Osteoblast (primary cell): Measurements from ENCODE around the gene CYP2A13. TPM values are rescaled to one million over a fixed set of nuclear protein-coding genes. Genes with fewer than 3 reads are reported as not detected.
"Not testable (repeated sequence)": the region's sequence is repeated elsewhere in the genome, so short reads cannot be mapped to it uniquely, and the experiment has no call there.

Source experiments
- DNase-seq: peaks from one replicate; pipeline ENCODE4 v3.0.0; 2011; ENCODE audit warnings: low spot score, mixed read lengths; ENCODE audit not compliant: insufficient read length; ENCODE audit errors: missing footprints
- H2AFZ ChIP-seq: 2 replicates; pipeline ENCODE4 v1.6.0; 2011; ENCODE audit warnings: mild to moderate bottlenecking, low read length
- H3K27ac ChIP-seq: 2 replicates; pipeline ENCODE4 v1.5.1; 2011; ENCODE audit warnings: mild to moderate bottlenecking, low read depth, low read length, moderate library complexity
- H3K27me3 ChIP-seq: 2 replicates; pipeline ENCODE4 v1.6.0; 2012; ENCODE audit warnings: mild to moderate bottlenecking, control low read depth, inconsistent platforms, low read length, moderate library complexity; ENCODE audit not compliant: insufficient read depth
- H3K36me3 ChIP-seq: 2 replicates; pipeline ENCODE4 v1.5.1; 2011; ENCODE audit warnings: mild to moderate bottlenecking, low read length, control low read depth, moderate library complexity; ENCODE audit not compliant: insufficient read depth
- H3K4me1 ChIP-seq: 2 replicates; pipeline ENCODE4 v1.5.1; 2011; ENCODE audit warnings: mild to moderate bottlenecking, low read length, control low read depth, moderate library complexity; ENCODE audit not compliant: insufficient read depth
- H3K4me2 ChIP-seq: 2 replicates; pipeline ENCODE4 v1.6.0; 2011; ENCODE audit warnings: mild to moderate bottlenecking, low read length; ENCODE audit not compliant: insufficient read depth
- H3K4me3 ChIP-seq: fragments of 200-600 bp; sonication (generic); 3 replicates; pipeline ENCODE4 v1.5.1; 2012; ENCODE audit warnings: mild to moderate bottlenecking, low read length, inconsistent platforms; ENCODE audit not compliant: insufficient read depth
- H3K79me2 ChIP-seq: 2 replicates; pipeline ENCODE4 v1.6.0; 2012; ENCODE audit warnings: mild to moderate bottlenecking, low read length, control low read depth, inconsistent platforms; ENCODE audit not compliant: insufficient read depth
- H3K9me3 ChIP-seq: 2 replicates; pipeline ENCODE4 v1.5.1; 2011; ENCODE audit warnings: low read depth, low read length, control low read depth
- H4K20me1 ChIP-seq: 2 replicates; pipeline ENCODE4 v1.6.0; 2012; ENCODE audit warnings: mild to moderate bottlenecking, low read length, control low read depth; ENCODE audit not compliant: insufficient read depth
- total RNA-seq: library from RNA; depleted of rRNA; stranded (reverse); fragments of >200 nt; gene quantifications from 2 replicates; pipeline ENCODE4 v1.2.3, GENCODE V29; 2012
- TF ChIP-seq, protein P1 (sequence below): IDR thresholded peaks from 2 replicates; pipeline ENCODE4 v1.5.1; 2011; ENCODE audit warnings: mild to moderate bottlenecking, low read depth, low read length, moderate library complexity; ENCODE audit errors: extremely low read depth

The CYP2A13 gene
- total RNA-seq, 1 donor = not detected

DNA sequence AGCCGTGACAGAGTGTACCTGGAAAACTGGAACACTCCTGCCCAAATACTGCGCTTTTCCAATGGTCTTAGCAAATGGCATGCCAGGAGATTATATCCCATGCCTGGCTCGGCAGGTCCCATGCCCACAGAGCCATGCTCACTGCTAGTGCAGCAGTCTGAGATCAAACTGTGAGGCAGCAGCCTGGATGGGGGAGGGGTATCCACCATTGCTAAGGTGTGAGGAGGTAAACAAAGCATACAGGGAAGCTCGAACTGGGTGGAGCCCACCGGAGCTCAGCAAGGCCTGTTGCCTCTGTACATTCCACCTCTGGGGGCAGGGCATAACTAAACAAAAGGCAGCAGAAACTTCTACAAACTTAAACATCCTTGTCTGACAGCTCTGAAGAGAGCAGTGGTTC, 10.5 kb downstream of the CYP2A13 start:
- Histone ChIP-seq H3K79me2 (no peaks in the 10 kb centered on the region), H3K4me1 (no peaks in the 10 kb centered on the region), H4K20me1 (no peaks in the 10 kb centered on the region), H3K4me3 (no peak overlapping the region), H3K27me3 (no peaks in the 10 kb centered on the region), H3K27ac (no peak overlapping the region), H3K36me3 (no peaks in the 10 kb centered on the region), H3K4me2 (no peak overlapping the region), H3K9me3 (no peaks in the 10 kb centered on the region), H2AFZ (no peak overlapping the region)
- TF ChIP-seq, protein P1, sequence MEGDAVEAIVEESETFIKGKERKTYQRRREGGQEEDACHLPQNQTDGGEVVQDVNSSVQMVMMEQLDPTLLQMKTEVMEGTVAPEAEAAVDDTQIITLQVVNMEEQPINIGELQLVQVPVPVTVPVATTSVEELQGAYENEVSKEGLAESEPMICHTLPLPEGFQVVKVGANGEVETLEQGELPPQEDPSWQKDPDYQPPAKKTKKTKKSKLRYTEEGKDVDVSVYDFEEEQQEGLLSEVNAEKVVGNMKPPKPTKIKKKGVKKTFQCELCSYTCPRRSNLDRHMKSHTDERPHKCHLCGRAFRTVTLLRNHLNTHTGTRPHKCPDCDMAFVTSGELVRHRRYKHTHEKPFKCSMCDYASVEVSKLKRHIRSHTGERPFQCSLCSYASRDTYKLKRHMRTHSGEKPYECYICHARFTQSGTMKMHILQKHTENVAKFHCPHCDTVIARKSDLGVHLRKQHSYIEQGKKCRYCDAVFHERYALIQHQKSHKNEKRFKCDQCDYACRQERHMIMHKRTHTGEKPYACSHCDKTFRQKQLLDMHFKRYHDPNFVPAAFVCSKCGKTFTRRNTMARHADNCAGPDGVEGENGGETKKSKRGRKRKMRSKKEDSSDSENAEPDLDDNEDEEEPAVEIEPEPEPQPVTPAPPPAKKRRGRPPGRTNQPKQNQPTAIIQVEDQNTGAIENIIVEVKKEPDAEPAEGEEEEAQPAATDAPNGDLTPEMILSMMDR = no peak
- DNase-seq = no peak

DNA sequence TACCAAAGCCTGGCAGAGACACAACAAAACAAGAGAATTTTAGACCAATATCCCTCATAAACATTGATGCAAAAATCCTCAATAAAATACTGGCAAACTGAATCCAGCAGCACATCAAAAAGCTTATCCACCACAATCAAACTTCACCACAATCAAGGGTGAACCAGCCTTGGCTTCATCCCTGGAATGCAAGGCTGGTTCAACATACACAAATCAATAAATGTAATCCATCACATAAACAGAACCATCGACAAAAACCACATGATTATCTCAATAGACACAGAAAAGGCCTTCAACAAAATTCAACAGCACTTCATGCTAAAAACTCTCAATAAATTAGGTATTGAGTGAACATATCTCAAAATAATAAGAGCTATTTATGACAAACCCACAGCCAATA, 14.0 kb downstream of the CYP2A13 start:
- H3K79me2 ChIP-seq, H3K4me2 ChIP-seq, H3K4me1 ChIP-seq, H3K27ac ChIP-seq, H2AFZ ChIP-seq, H3K9me3 ChIP-seq, H3K27me3 ChIP-seq, H3K4me3 ChIP-seq, H3K36me3 ChIP-seq, H4K20me1 ChIP-seq, DNase-seq: not testable (repeated sequence)

DNA sequence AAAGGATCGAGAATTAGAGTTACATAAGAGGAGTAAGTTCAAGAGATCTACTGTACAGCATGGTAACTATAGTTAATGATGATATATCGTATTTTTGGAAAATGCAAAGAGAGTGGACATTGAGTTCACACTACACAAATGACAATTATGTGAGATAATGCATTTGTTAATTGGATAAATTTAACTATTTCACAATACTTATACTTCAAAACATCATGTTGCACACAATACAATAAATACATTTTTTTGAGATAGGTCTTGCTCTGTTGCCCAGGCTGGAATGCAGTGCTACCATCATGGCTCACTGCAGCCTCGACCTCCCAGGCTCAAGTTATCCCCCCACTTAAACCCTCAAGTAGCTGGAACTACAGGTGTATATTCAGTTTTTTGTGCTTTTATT, 17.9 kb downstream of the CYP2A13 start:
- DNase-seq = no peak
- no peak overlapping the region for H3K27ac ChIP-seq
- H3K27me3 ChIP-seq = no peaks in the 10 kb centered on the region
- no peak overlapping the region for H2AFZ ChIP-seq
- H4K20me1 ChIP-seq = no peaks in the 10 kb centered on the region
- no peaks in the 10 kb centered on the region for H3K9me3 ChIP-seq
- H3K4me3 ChIP-seq = no peak overlapping the region
- H3K36me3 ChIP-seq = no peaks in the 10 kb centered on the region
- H3K4me1 ChIP-seq = no peaks in the 10 kb centered on the region
- no peak overlapping the region for H3K4me2 ChIP-seq
- H3K79me2 ChIP-seq = no peaks in the 10 kb centered on the region
- TF ChIP-seq, protein P1 = no peak

DNA sequence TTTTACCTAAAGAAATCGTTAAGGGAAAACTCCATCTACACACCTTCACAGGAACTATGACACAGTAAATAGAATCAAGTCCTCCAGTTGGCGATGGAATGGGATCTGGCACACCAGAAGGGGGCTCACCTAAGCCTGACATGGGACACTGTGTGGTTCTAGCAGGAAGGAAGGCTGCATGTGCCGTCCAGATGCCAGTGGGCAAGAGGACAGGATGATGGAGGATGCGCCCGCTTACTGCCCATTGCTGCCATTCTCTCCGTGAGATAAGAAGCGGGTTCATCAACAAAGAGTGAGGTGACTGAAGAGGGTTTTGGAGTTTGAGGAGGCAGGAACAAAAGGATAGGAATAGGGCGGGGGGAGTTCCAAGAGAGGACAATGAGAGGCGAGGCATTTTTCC, 23.0 kb downstream of the CYP2A13 start:
- no peaks in the 10 kb centered on the region for H3K36me3 ChIP-seq
- TF ChIP-seq, protein P1 = no peak
- H3K27me3 ChIP-seq = peaks cover 5% of the 10 kb centered on the region
- no peak overlapping the region for H2AFZ ChIP-seq
- no peak overlapping the region for H3K4me2 ChIP-seq
- DNase-seq = no peak
- H3K9me3 ChIP-seq = no peaks in the 10 kb centered on the region
- H4K20me1 ChIP-seq = no peaks in the 10 kb centered on the region
- H3K4me3 ChIP-seq = no peak overlapping the region
- no peak overlapping the region for H3K27ac ChIP-seq
- H3K4me1 ChIP-seq = no peaks in the 10 kb centered on the region
- H3K79me2 ChIP-seq = no peaks in the 10 kb centered on the region
